CD4-positive, alpha-beta memory T cell (primary cell): Measurements from ENCODE around the gene CYB5A. TPM values are rescaled to one million over a fixed set of nuclear protein-coding genes. Genes with fewer than 3 reads are reported as not detected.

ENCODE experiments used
- CTCF ChIA-PET: fragments of 350-600 bp; sonication (Branson Sonifier 250); formaldehyde crosslinking; loops from one replicate; lab custom pipeline; 2021; ENCODE audit warnings: inconsistent platforms; ENCODE audit not compliant: partially characterized antibody; lab: Charles Lee
- POLR2A ChIA-PET: fragments of 350-600 bp; sonication (Branson Sonifier 250); formaldehyde crosslinking; loops from one replicate; lab custom pipeline; 2021; ENCODE audit not compliant: partially characterized antibody; lab: Charles Lee
- DNase-seq, 5 donors: peaks; one replicate each; pipeline versions ENCODE4 v3.0.0 to v3.0.0-alpha.2; 2020 to 2022; ENCODE audit warnings: mixed read lengths in 1 of 5
- H3K27ac ChIP-seq: one replicate; pipeline ENCODE4 v1.7.0; 2013; ENCODE audit warnings: low read depth, low read length
- H3K27me3 ChIP-seq: 2 replicates; pipeline ENCODE4 v1.7.0; 2013; ENCODE audit warnings: mild to moderate bottlenecking, low read length, moderate library complexity; ENCODE audit not compliant: insufficient read depth
- H3K36me3 ChIP-seq: 2 replicates; pipeline ENCODE4 v1.7.0; 2013; ENCODE audit warnings: mild to moderate bottlenecking, low read length, moderate library complexity; ENCODE audit not compliant: insufficient read depth
- H3K4me1 ChIP-seq: 2 replicates; pipeline ENCODE4 v1.7.0; 2013; ENCODE audit warnings: mild to moderate bottlenecking, low read length, moderate library complexity; ENCODE audit not compliant: insufficient read depth
- H3K4me3 ChIP-seq, 2 donors: one replicate each; pipeline ENCODE4 v1.7.0; 2013; ENCODE audit warnings: low read length in 2 of 2, mild to moderate bottlenecking in 1 of 2
- H3K9me3 ChIP-seq, 2 donors: one replicate each; pipeline ENCODE4 v1.7.0; 2013; ENCODE audit warnings: low read length in 2 of 2, control low read depth in 1 of 2; ENCODE audit not compliant: control insufficient read depth in 1 of 2
- H3K27ac Mint-ChIP-seq, 7 donors: one replicate each; pipeline ENCODE4 v1.8.0; 2020 to 2021; ENCODE audit warnings: mixed read lengths in 7 of 7, mild to moderate bottlenecking in 6 of 7, inconsistent platforms in 3 of 7, moderate library complexity in 3 of 7
- H3K27me3 Mint-ChIP-seq, 2 donors: one replicate each; pipeline ENCODE4 v1.8.0; 2020 to 2021; ENCODE audit warnings: mixed read lengths in 2 of 2
- H3K36me3 Mint-ChIP-seq, 2 donors: one replicate each; pipeline ENCODE4 v1.8.0; 2020 to 2021; ENCODE audit warnings: mixed read lengths in 2 of 2, inconsistent platforms in 1 of 2, mild to moderate bottlenecking in 1 of 2
- H3K4me1 Mint-ChIP-seq, 4 donors: one replicate each; pipeline ENCODE4 v1.8.0; 2020 to 2021; ENCODE audit warnings: mixed read lengths in 4 of 4, mild to moderate bottlenecking in 1 of 4
- H3K4me3 Mint-ChIP-seq, 8 donors: one replicate each; pipeline ENCODE4 v1.8.0; 2020 to 2021; ENCODE audit warnings: mixed read lengths in 8 of 8, mild to moderate bottlenecking in 7 of 8, moderate library complexity in 6 of 8, inconsistent platforms in 3 of 8
- H3K9me3 Mint-ChIP-seq, 8 donors: one replicate each; pipeline ENCODE4 v1.8.0; 2020 to 2021; ENCODE audit warnings: mixed read lengths in 8 of 8, mild to moderate bottlenecking in 5 of 8, inconsistent platforms in 3 of 8, moderate library complexity in 1 of 8
- intact Hi-C: fragments of 100-400 bp; cut with micrococcal nuclease; formaldehyde crosslinking; loops from one replicate; pipeline ENCODE4 v1.15.1; 2023
- polyA plus RNA-seq, 2 donors: library from polyadenylated mRNA; unstranded; fragments of 300-500 nt; fragmentation: Illumina TruSeq; gene quantifications; one replicate each; pipeline ENCODE4 v1.2.3, GENCODE V29; 2021
- total RNA-seq, 2 experiments: library from RNA; stranded (reverse); gene quantifications; one replicate each; pipeline ENCODE4 v1.2.3, GENCODE V29; 2021

The CYB5A gene
- total and polyA plus RNA-seq, 4 experiments from 2014 or later = 22.8 to 86.7 (median 44.0) TPM

DNA sequence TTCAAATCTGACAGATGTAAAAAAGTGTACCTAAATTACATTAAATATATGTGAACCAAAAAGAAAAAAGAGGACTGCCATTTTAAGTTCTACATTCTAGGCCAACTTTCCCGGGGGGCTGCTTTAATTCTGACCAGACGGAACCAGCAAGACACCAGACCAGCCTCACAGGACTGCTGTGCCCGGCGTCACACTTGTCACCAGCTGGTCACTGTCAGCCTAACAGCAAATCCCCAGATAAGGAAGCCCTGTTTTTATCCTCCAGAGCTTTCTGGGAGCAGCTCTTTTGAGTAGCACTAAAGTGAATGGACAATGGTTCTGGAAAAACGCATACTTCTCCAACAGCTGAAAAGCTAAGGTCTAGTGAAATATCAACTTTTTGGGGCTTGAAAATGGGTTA, 35.6 kb downstream of the CYB5A start:
- Histone ChIP-seq H3K27ac (no peak overlapping the region), H3K9me3 (no peaks in the 10 kb centered on the region), H3K4me1 (no peaks in the 10 kb centered on the region), H3K36me3 (no peaks in the 10 kb centered on the region), H3K4me3 (no peak overlapping the region), H3K27me3 (no peaks in the 10 kb centered on the region)
- H3K9me3 Mint-ChIP-seq = no peaks in the 10 kb centered on the region
- H3K27me3 Mint-ChIP-seq = no peaks in the 10 kb centered on the region
- intact Hi-C loops = no loop called here
- CTCF ChIA-PET = no interaction called here
- no peak for DNase-seq
- POLR2A ChIA-PET = no interaction called here
- H3K36me3 Mint-ChIP-seq = peaks cover 16 to 39% of the 10 kb centered on the region in 2 donors
- peak overlapping the region in 1 of 7 donors; percentile 73 for H3K27ac Mint-ChIP-seq
- no peaks in the 10 kb centered on the region for H3K4me1 Mint-ChIP-seq
- no peak overlapping the region for H3K4me3 Mint-ChIP-seq

DNA sequence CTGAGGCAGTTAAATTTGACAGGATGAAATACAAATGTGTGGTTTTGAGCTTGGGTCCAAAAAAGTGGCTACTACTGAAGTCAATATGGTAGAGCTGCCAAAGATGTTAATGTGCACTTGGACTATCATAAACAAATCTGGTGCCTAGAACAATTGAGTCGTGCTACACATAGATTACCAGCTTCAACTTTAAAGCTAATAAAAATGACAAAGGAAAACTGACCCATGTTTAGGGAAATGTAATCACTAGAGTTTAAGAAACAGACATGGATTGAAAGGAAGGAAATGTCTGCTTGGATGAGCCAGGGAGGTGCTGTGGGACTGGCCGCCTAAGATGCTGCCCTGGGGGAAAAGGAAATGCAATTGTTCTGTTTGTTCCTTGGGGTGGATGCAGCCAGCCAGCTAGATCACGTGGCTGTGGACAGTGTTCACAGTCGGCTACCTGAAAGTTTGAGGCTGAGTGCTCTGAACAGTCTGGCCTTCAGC, 36.6 kb downstream of the CYB5A start:
- H3K4me1 Mint-ChIP-seq = no peaks in the 10 kb centered on the region
- intact Hi-C loops = no loop called here
- Histone ChIP-seq H3K4me3 (no peak overlapping the region), H3K27ac (no peak overlapping the region), H3K36me3 (no peaks in the 10 kb centered on the region), H3K4me1 (no peaks in the 10 kb centered on the region), H3K9me3 (no peaks in the 10 kb centered on the region), H3K27me3 (no peaks in the 10 kb centered on the region)
- ChIA-PET CTCF (no interaction called here), POLR2A (no interaction called here)
- no peaks in the 10 kb centered on the region for H3K9me3 Mint-ChIP-seq
- H3K27ac Mint-ChIP-seq = no peak overlapping the region
- no peak overlapping the region for H3K4me3 Mint-ChIP-seq
- peaks cover 19 to 35% of the 10 kb centered on the region in 2 donors for H3K36me3 Mint-ChIP-seq
- H3K27me3 Mint-ChIP-seq = no peaks in the 10 kb centered on the region
- DNase-seq = no peak

DNA sequence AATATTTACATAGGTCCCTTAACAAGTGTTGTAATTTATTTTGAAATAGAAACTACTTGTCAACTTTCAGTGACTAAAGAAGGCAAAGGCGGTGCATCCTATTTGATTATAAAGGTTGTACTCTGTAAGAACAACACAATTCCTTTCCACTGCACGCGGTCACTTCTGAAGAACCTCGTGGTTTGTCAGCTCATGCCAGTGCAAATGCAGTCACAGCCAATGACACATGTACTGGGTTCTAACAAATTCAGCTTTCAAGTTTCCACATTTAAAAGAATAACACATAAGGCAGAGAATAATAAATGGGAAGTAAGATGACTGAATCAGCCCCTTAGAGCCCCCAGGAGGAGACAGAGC, 39.7 kb downstream of the CYB5A start:
- H3K4me3 Mint-ChIP-seq = no peak overlapping the region
- Histone ChIP-seq H3K27ac (no peak overlapping the region), H3K4me1 (no peaks in the 10 kb centered on the region), H3K4me3 (no peak overlapping the region), H3K9me3 (no peaks in the 10 kb centered on the region), H3K36me3 (no peaks in the 10 kb centered on the region), H3K27me3 (no peaks in the 10 kb centered on the region)
- H3K4me1 Mint-ChIP-seq = no peaks in the 10 kb centered on the region
- no peaks in the 10 kb centered on the region for H3K27me3 Mint-ChIP-seq
- CTCF ChIA-PET = interaction anchor here (1.0 kb wide), 1 partner anchor 18 kb away, joined by 3 read pairs; no protein-coding TSS in a partner anchor
- peaks cover 22 to 23% of the 10 kb centered on the region in 2 donors for H3K36me3 Mint-ChIP-seq
- POLR2A ChIA-PET = no interaction called here
- intact Hi-C loops = no loop called here
- no peaks in the 10 kb centered on the region for H3K9me3 Mint-ChIP-seq
- DNase-seq = no peak
- H3K27ac Mint-ChIP-seq = no peak overlapping the region

DNA sequence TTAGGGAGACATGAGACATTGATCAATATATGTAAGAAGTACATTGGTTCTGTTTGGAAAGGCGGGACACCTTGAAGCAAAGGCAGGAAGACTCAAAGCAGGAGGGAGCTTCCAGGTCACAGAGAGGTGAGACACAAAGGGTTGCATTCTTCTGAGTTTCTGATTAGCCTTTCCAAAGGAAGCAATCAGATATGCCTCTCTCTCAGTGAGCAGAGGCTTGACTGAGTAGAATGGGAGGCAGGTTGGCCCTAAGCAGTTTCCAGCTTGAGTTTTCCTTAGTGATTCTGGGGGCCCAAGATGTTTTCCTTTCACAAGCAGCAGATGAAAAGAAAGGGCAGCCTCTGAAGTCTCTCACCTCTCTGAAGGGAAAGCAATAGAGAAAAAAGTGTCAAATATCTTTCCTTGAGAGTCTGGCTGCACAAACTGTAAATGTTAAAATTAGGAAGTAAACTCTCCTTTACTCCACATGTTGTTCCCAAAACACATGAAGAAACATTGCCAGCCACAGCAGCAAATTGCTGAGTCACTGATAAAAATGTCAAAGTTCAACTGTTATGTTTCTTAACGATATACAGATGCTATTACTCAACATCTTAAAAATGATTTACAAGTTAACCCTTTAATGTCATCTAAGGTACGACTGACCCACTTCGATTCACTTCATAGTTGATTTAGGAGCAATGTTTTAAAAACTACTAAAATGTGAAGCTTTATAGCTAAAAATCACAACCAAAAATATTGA, 40.3 kb downstream of the CYB5A start:
- Mint-ChIP-seq H3K4me1 (no peaks in the 10 kb centered on the region), H3K27me3 (no peaks in the 10 kb centered on the region), H3K9me3 (no peaks in the 10 kb centered on the region), H3K36me3 (peaks cover 20 to 23% of the 10 kb centered on the region in 2 donors), H3K4me3 (no peak overlapping the region), H3K27ac (peak overlapping the region in 1 of 7 donors; percentile 84)
- H3K36me3 ChIP-seq = no peaks in the 10 kb centered on the region
- intact Hi-C loops = no loop called here
- ChIA-PET CTCF (interaction anchor here (1.0 kb wide), 1 partner anchor 18 kb away, joined by 3 read pairs; no protein-coding TSS in a partner anchor), POLR2A (no interaction called here)
- no peak overlapping the region for H3K27ac ChIP-seq
- H3K4me1 ChIP-seq = no peaks in the 10 kb centered on the region
- H3K27me3 ChIP-seq = no peaks in the 10 kb centered on the region
- no peaks in the 10 kb centered on the region for H3K9me3 ChIP-seq
- DNase-seq = no peak
- no peak overlapping the region for H3K4me3 ChIP-seq

DNA sequence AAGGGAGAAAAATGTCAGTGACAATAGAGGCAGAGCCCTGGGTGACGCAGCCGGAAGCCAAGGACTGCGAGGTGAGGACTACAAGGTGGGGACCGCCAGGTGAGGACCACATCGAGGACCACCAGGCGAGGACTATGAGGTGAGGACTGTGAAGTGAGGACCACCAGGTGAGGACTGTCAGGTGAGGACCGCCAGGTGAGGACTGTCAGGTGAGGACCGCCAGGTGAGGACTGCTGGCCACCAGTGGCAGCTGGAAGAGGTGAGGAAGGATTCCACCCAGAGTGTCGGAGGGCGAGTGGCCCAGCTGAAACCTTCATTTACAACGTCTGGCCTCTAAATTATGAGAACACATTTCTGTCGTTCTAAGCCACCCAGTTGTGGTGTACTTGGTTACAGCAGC, 41.6 kb downstream of the CYB5A start:
- H3K36me3 Mint-ChIP-seq = peaks cover 18 to 23% of the 10 kb centered on the region in 2 donors
- Histone ChIP-seq H3K27ac (no peak overlapping the region), H3K36me3 (no peaks in the 10 kb centered on the region), H3K27me3 (no peaks in the 10 kb centered on the region), H3K4me3 (no peak overlapping the region), H3K9me3 (no peaks in the 10 kb centered on the region), H3K4me1 (no peaks in the 10 kb centered on the region)
- peak overlapping the region in 1 of 7 donors; percentile 59 for H3K27ac Mint-ChIP-seq
- intact Hi-C loops = no loop called here
- H3K4me1 Mint-ChIP-seq = no peaks in the 10 kb centered on the region
- H3K27me3 Mint-ChIP-seq = no peaks in the 10 kb centered on the region
- ChIA-PET CTCF (no interaction called here), POLR2A (no interaction called here)
- H3K9me3 Mint-ChIP-seq = no peaks in the 10 kb centered on the region
- no peak for DNase-seq
- no peak overlapping the region for H3K4me3 Mint-ChIP-seq

DNA sequence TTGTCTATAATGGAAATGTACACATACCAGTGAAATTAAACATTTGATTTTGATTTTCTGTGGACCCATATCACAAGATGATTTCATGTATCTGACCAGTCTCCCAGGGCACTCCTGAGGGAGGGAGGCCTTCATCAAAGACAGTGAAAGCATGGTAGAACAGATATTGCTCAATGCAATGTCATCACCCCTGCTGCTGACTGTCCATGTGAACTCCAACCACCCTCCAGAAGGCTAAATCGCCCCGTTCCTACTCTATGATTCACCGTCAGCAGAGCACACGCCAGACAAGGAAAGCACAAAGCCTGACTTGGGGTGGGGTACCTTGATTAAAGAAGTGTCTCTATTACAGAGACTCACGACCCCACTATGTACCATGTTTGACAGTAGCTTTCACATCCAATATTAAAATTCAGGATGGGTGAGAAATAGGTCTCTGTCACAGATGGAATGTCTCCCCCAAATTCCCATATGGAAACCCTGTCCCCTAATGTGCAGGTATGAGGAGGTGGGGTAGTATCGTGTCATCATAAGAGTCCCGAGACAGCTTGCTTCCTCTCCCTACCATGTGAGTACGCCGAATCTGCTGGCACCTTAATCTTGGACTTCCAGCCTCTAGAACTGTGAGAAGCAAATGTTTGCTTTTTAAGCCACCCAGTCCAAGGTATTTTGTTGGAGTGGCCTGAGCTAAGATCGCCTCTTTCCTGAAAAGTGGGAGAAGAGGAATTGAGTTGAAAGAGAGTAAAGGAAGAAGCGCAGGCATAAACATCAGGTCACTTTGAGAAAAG, 42.4 kb downstream of the CYB5A start:
- no peak for DNase-seq
- intact Hi-C loops = no loop called here
- CTCF ChIA-PET = no interaction called here
- Mint-ChIP-seq H3K27ac (no peak overlapping the region), H3K4me3 (no peak overlapping the region), H3K4me1 (no peaks in the 10 kb centered on the region), H3K27me3 (no peaks in the 10 kb centered on the region), H3K9me3 (no peaks in the 10 kb centered on the region), H3K36me3 (peaks cover 13 to 18% of the 10 kb centered on the region in 2 donors)
- no peaks in the 10 kb centered on the region for H3K36me3 ChIP-seq
- H3K9me3 ChIP-seq = no peaks in the 10 kb centered on the region
- no peak overlapping the region for H3K4me3 ChIP-seq
- no peaks in the 10 kb centered on the region for H3K4me1 ChIP-seq
- POLR2A ChIA-PET = no interaction called here
- no peak overlapping the region for H3K27ac ChIP-seq
- no peaks in the 10 kb centered on the region for H3K27me3 ChIP-seq

DNA sequence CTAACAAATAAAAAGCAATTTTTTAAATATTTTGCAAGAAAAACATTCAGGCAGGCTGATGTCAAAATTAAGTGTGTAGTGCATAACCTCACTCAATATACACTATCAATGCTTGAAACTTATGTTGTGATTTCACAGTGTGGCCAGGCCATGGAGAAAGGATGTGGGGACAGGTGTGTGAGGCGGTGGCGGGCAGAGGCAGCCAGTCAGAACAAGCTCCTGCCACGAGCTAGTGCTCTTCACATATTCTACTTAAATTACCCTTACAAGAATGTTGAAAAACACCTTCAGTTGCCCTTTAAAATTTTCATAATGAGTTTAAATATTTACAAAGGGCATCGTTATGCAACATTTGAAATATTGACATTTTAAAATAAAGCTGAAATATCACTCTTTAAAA, 43.2 kb downstream of the CYB5A start:
- Mint-ChIP-seq H3K27ac (no peak overlapping the region), H3K9me3 (no peaks in the 10 kb centered on the region), H3K4me3 (no peak overlapping the region), H3K36me3 (peaks cover 12 to 16% of the 10 kb centered on the region in 2 donors), H3K27me3 (peaks cover 1 to 3% of the 10 kb centered on the region in 2 donors), H3K4me1 (no peaks in the 10 kb centered on the region)
- H3K9me3 ChIP-seq = no peaks in the 10 kb centered on the region
- no peak for DNase-seq
- intact Hi-C loops = no loop called here
- no peak overlapping the region for H3K4me3 ChIP-seq
- no peaks in the 10 kb centered on the region for H3K27me3 ChIP-seq
- no peak overlapping the region for H3K27ac ChIP-seq
- no peaks in the 10 kb centered on the region for H3K36me3 ChIP-seq
- ChIA-PET POLR2A (no interaction called here), CTCF (no interaction called here)
- no peaks in the 10 kb centered on the region for H3K4me1 ChIP-seq
